HepG2 (cell line): ENCODE data around the gene PC. TPM values are rescaled to one million over a fixed set of nuclear protein-coding genes. Genes with fewer than 3 reads are reported as not detected.
A peak's percentile ranks its signal among the peaks of the same experiment; 100 is the strongest.

ENCODE experiments used
- ATF1 ChIP-seq: IDR thresholded peaks from 2 replicates; pipeline ENCODE4 v1.6.1; 2016; ENCODE audit warnings: mild to moderate bottlenecking, control low read depth
- CREM ChIP-seq, 2 experiments: sonication (generic) in 1 of 2; formaldehyde crosslinking in 1 of 2; IDR thresholded peaks; 2 replicates each; pipeline versions ENCODE4 v1.4.0 to v1.6.1; 2016 to 2020; ENCODE audit warnings: antibody characterized with exemption in 1 of 2, mild to moderate bottlenecking in 1 of 2, missing genetic modification reagents in 1 of 2
- GATA4 ChIP-seq: sonication (generic); IDR thresholded peaks from 2 replicates; pipeline ENCODE4 v1.6.1; 2016; ENCODE audit warnings: antibody characterized with exemption, low read depth, borderline replicate concordance
- HNF1B ChIP-seq: sonication (generic); formaldehyde crosslinking; IDR thresholded peaks from 2 replicates; pipeline ENCODE4 v1.5.1; 2020; ENCODE audit warnings: mild to moderate bottlenecking, moderate library complexity, missing genetic modification reagents
- IKZF1 ChIP-seq: fragments of 450-650 bp; IDR thresholded peaks from 2 replicates; pipeline ENCODE4 v1.7.1; 2016
- JUNB ChIP-seq: sonication (generic); formaldehyde crosslinking; IDR thresholded peaks from 2 replicates; pipeline ENCODE4 v1.8.0; 2022; ENCODE audit warnings: missing genetic modification reagents, mild to moderate bottlenecking, borderline replicate concordance
- MAZ ChIP-seq, 2 experiments: sonication (generic) in 1 of 2; formaldehyde crosslinking in 1 of 2; IDR thresholded peaks; 2 replicates each; pipeline versions ENCODE4 v1.5.0 to v1.6.1; 2012 to 2020; ENCODE audit warnings: low read depth in 2 of 2, mild to moderate bottlenecking in 2 of 2, borderline replicate concordance in 1 of 2, improper control_type of control experiment in 1 of 2, low read length in 1 of 2, missing genetic modification reagents in 1 of 2, moderate library complexity in 1 of 2
- PPARG ChIP-seq: conservative IDR thresholded peaks from 2 replicates; pipeline ENCODE4 v1.6.1; 2016; ENCODE audit warnings: missing biosample characterization, missing genetic modification reagents
- TCF7 ChIP-seq: sonication (generic); IDR thresholded peaks from 2 replicates; pipeline ENCODE4 v1.6.1; 2016; ENCODE audit warnings: antibody characterized with exemption, low read depth
- TEAD2 ChIP-seq: sonication (generic); formaldehyde crosslinking; IDR thresholded peaks from 2 replicates; pipeline ENCODE4 v1.9.0; 2021; ENCODE audit warnings: missing genetic modification reagents
- TEF ChIP-seq: sonication (generic); formaldehyde crosslinking; IDR thresholded peaks from 2 replicates; pipeline ENCODE4 v1.5.0; 2020; ENCODE audit warnings: missing genetic modification reagents
- TFDP1 ChIP-seq: IDR thresholded peaks from 2 replicates; pipeline ENCODE4 v1.6.1; 2016; ENCODE audit warnings: missing compliant biosample characterization, missing genetic modification reagents, borderline replicate concordance
- THAP9 ChIP-seq: sonication (generic); formaldehyde crosslinking; IDR thresholded peaks from 2 replicates; pipeline ENCODE4; 2020; ENCODE audit warnings: missing genetic modification reagents, mild to moderate bottlenecking, borderline replicate concordance
- TSC22D2 ChIP-seq: sonication (generic); formaldehyde crosslinking; IDR thresholded peaks from 2 replicates; pipeline ENCODE4 v1.5.1; 2020; ENCODE audit warnings: missing genetic modification reagents, mild to moderate bottlenecking, borderline replicate concordance
- ZBTB14 ChIP-seq: sonication (generic); formaldehyde crosslinking; IDR thresholded peaks from 2 replicates; pipeline ENCODE4 v1.4.0; 2020; ENCODE audit warnings: missing genetic modification reagents
- ZBTB46 ChIP-seq: sonication (generic); formaldehyde crosslinking; IDR thresholded peaks from 2 replicates; pipeline ENCODE4 v1.4.0; 2020; ENCODE audit warnings: mild to moderate bottlenecking, missing genetic modification reagents, borderline replicate concordance
- ZKSCAN5 ChIP-seq: sonication (generic); formaldehyde crosslinking; IDR thresholded peaks from 2 replicates; pipeline ENCODE4 v1.5.1; 2020; ENCODE audit warnings: mild to moderate bottlenecking, missing genetic modification reagents
- ZMYM4 ChIP-seq: sonication (generic); formaldehyde crosslinking; IDR thresholded peaks from 2 replicates; pipeline ENCODE4 v1.8.1; 2023; ENCODE audit warnings: mild to moderate bottlenecking, missing genetic modification reagents
- ZNF777 ChIP-seq: sonication (generic); formaldehyde crosslinking; IDR thresholded peaks from 2 replicates; pipeline ENCODE4 v1.4.0; 2020; ENCODE audit warnings: missing genetic modification reagents
- polyA plus RNA-seq, 8 experiments: library from polyadenylated mRNA; depleted of rRNA in 3 of 8; stranded (reverse) in 7 of 8; unstranded in 1 of 8; fragments of >200 nt; fragmentation: Illumina TruSeq in 4 of 8; extraction: Trizol in 4 of 8; gene quantifications; 2 replicates each; pipeline versions ENCODE4 v1.2.1 to v1.2.3, GENCODE V29; 2011 to 2016; ENCODE audit warnings: low read depth in 4 of 8, missing spikeins in 1 of 8, mixed read lengths in 1 of 8; ENCODE audit not compliant: insufficient read depth in 1 of 8
- total RNA-seq, 5 experiments: library from RNA; depleted of rRNA; stranded (reverse); fragments of >200 nt; fragmentation: Illumina TruSeq; extraction: Trizol; gene quantifications; 2 replicates each; pipeline ENCODE4 v1.2.3, GENCODE V29; 2016; ENCODE audit warnings: low read depth in 1 of 5

The PC gene
- total and polyA plus RNA-seq, 2 of the 13 experiments (the other 11 are each of a cell fraction or from before 2014, with no cell fraction given): 29.0 to 39.0 TPM

- TF ChIP-seq TEF (CRISPR knock-in tag) (no peak), ZBTB46 (CRISPR knock-in tag) (no peak), THAP9 (CRISPR knock-in tag) (peak; percentile 91), TEAD2 (CRISPR knock-in tag) (no peak), ATF1 (CRISPR knock-in tag) (peak; percentile 79; the same call in 1 of the 2 replicates), CREM (IDR thresholded peaks at IDR 0.05) (peak; percentile 80), CREM (CRISPR knock-in tag; IDR thresholded peaks at IDR 0.05) (no peak), TSC22D2 (CRISPR knock-in tag) (peak; percentile 83), ZBTB14 (peak; percentile 54; the same call in 1 of the 2 replicates), HNF1B (peak; percentile 86), ZMYM4 (CRISPR knock-in tag) (peak; percentile 73), JUNB (peak; percentile 76), MAZ (IDR thresholded peaks at IDR 0.05; ENCODE audit: borderline replicate concordance, low read depth, low read length) (0 out of 2 replicates have a peak, but pooled peaks have one; percentile 45), MAZ (CRISPR knock-in tag; IDR thresholded peaks at IDR 0.05; ENCODE audit: low read depth) (peak; percentile 97), ZNF777 (CRISPR knock-in tag) (peak; percentile 79), GATA4 (no peak), IKZF1 (no peak), TCF7 (no peak), PPARG (CRISPR knock-in tag) (0 out of 2 replicates have a peak, but pooled peaks have one; percentile 14), TFDP1 (CRISPR knock-in tag) (peak; percentile 95), ZKSCAN5 (CRISPR knock-in tag) (peak; percentile 89)
Measured at GRCh38 chr11:66958232-66958955, at the start of gene PC (continued).
